Upper lobe of right lung (tissue), 1 donor: ENCODE measurements around the gene SGCA. TPM values are rescaled to one million over a fixed set of nuclear protein-coding genes. Genes with fewer than 3 reads are reported as not detected.

ENCODE experiments used
- ATAC-seq: fragments of 200-7000 bp; cut with Tn5 transposase; one replicate; pipeline ENCODE4 v1.9.1; 2020; ENCODE audit warnings: mild to moderate bottlenecking, moderate library complexity
- DNase-seq: peaks from one replicate; pipeline ENCODE4 v3.0.0-alpha.2; 2020
- H3K27ac ChIP-seq: fragments of 200-600 bp; one replicate; pipeline ENCODE4 v1.8.0; 2022
- H3K27me3 ChIP-seq: fragments of 200-600 bp; one replicate; pipeline ENCODE4 v1.8.0; 2022; ENCODE audit warnings: mild to moderate bottlenecking
- H3K36me3 ChIP-seq: fragments of 200-600 bp; one replicate; pipeline ENCODE4 v1.8.0; 2022
- H3K4me1 ChIP-seq: fragments of 200-600 bp; one replicate; pipeline ENCODE4 v1.8.0; 2022
- H3K4me3 ChIP-seq: fragments of 200-600 bp; one replicate; pipeline ENCODE4 v1.8.0; 2022; ENCODE audit warnings: mild to moderate bottlenecking
- H3K9me3 ChIP-seq: fragments of 200-600 bp; one replicate; pipeline ENCODE4 v1.8.0; 2022
- CTCF ChIP-seq: fragments of 200-600 bp; IDR thresholded peaks from one replicate; pipeline ENCODE4 v1.8.0; 2022; ENCODE audit warnings: antibody characterized with exemption
- intact Hi-C: fragments of 100-400 bp; cut with DNase I; formaldehyde crosslinking; loops from one replicate; pipeline ENCODE4 v1.11.0; 2022
- total RNA-seq: library from RNA; stranded (reverse); fragmentation: NEBNext Ultra II Directional; extraction: Animal tissue kit (Norgen Biotek cat#: 25700); gene quantifications from one replicate; pipeline ENCODE4 v1.2.1, GENCODE V29; 2021
- donor health status: DM: no; HTN: yes; CAD: no; lungs with severe emphysema.

SGCA gene
- total RNA-seq, 1 donor from 2014 or later = 27.8 TPM

DNA sequence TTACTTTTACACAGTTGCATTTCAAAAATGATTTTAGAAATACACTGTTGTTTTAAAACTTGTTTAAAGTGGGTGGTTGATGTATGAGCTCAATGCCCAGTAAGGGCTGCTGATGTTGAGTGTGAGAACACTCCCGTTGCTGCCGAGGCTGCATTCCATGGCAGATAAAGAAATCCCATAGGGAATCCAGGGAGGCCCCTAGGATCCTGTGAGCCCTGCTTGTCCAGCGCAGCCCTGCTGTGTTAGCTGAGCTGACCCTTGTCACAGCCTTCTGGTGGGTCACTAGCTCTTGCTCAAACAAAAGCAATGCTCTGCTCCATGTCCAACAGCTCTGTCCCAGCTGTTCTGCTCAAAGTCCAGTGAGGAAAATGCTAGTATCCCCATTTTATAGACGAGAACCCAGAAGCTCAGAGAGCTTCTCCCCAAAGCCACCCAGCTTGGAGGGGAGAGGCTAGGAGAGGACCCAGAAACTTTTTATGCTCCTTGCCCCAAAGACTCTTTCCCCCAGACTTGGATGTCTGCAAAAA lies 54.2 kb downstream of the SGCA start:
- Histone ChIP-seq H3K4me3 (no peak overlapping the region), H3K27ac (peak overlapping the region; percentile 60), H3K27me3 (no peaks in the 10 kb centered on the region), H3K36me3 (no peaks in the 10 kb centered on the region), H3K4me1 (peaks cover 50% of the 10 kb centered on the region), H3K9me3 (no peaks in the 10 kb centered on the region)
- DNase-seq = no peak
- no peak for TF ChIP-seq CTCF
- ATAC-seq = no peak
- intact Hi-C loops = no loop called here

DNA sequence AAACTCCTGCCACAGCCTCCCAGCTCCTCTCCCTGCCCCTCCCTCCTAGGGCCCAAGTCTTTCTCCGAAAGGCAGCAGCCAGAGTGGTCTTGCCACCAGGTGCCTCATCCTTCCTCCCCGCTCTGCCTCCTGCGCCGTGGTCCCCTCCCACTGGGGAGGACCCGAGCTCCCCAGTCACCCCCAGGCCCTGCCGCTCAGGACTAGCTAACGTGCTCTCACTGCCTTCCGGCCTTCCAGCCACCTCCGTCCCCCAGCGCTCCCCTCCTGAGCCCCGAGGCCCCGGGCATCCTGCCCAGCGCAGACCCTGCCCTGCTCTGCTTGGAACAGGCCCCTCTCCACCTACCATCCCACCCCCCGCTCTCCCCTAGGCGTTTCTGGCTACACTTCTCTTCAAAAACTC lies 55.0 kb downstream of the SGCA start:
- DNase-seq = no peak

DNA sequence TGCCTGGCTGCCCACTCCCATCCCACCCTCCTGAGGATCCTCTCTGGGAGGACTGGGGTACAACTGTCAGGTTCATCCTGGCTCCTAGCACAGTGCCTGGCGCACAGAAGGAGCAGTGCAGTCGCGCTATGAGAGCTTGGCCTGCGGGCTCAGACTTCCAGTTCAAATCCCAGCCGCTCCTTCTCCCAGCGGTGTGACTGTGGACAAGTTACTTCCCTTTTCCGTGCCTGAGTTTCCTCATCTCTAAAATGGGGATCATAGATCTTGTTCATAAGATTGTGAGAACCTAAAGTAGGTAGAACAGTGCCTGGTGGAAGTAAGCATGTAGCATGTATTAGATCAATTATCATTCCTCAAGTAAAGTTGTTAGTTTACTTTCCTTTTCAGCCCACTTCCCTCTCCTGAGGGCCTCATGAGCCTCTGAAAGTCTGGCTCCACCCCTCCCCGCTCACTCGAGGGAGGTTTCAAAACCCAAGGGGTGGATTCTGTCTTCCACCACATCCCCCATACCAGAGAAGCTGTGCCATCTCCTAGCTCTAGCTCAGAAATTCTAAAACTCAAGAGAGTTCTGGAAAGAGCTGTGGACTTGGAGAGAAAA lies 55.6 kb downstream of the SGCA start:
- no peak for TF ChIP-seq CTCF
- H3K36me3 ChIP-seq = no peaks in the 10 kb centered on the region
- H3K4me1 ChIP-seq = peaks cover 50% of the 10 kb centered on the region
- no peaks in the 10 kb centered on the region for H3K9me3 ChIP-seq
- H3K4me3 ChIP-seq = no peak overlapping the region
- H3K27ac ChIP-seq = peak overlapping the region; percentile 84
- ATAC-seq (peak; percentile 88), DNase-seq (peak; percentile 82)
- H3K27me3 ChIP-seq = no peaks in the 10 kb centered on the region
- intact Hi-C loops = no loop called here

More for the DNA sequence above, 55.0 kb downstream of the SGCA start:
- peak overlapping the region; percentile 84 for H3K27ac ChIP-seq
- TF ChIP-seq CTCF = no peak
- H3K36me3 ChIP-seq = no peaks in the 10 kb centered on the region
- H3K4me3 ChIP-seq = no peak overlapping the region
- no peaks in the 10 kb centered on the region for H3K27me3 ChIP-seq
- ATAC-seq = no peak
- H3K9me3 ChIP-seq = no peaks in the 10 kb centered on the region
- intact Hi-C loops = no loop called here
- peaks cover 50% of the 10 kb centered on the region for H3K4me1 ChIP-seq

GRCh38 chr17:50221864-50222545 lies 56.2 kb downstream of the SGCA start:
- H3K4me3 ChIP-seq = peak overlapping the region; percentile 8
- DNase-seq (peak; percentile 93), ATAC-seq (peak; percentile 92)
- H3K27ac ChIP-seq = peak overlapping the region; percentile 84
- no peak for TF ChIP-seq CTCF
- no peaks in the 10 kb centered on the region for H3K27me3 ChIP-seq
- H3K9me3 ChIP-seq = no peaks in the 10 kb centered on the region
- H3K4me1 ChIP-seq = peaks cover 50% of the 10 kb centered on the region
- no peaks in the 10 kb centered on the region for H3K36me3 ChIP-seq
- intact Hi-C loops = no loop called here

DNA sequence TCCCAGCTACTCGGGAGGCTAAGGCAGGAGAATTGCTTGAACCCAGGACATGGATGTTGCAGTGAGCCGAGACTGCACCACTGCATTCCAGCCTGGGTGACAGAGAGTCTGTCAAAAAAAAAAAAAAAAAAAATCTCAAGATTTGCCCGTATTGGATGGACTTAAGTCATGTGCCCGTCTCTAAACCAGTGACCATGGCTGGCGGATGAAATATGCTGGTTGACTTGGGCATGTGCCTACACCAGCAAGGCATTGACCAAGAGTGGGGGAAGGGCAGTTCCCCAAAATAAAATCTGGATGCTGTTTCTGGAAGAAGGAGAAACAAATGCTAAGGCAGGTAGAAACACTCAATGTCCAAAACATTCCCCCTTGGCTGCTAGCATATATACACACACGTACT lies 57.1 kb downstream of the SGCA start:
- Histone ChIP-seq H3K36me3 (no peaks in the 10 kb centered on the region), H3K27ac (peak overlapping the region; percentile 84), H3K4me1 (peaks cover 44% of the 10 kb centered on the region), H3K27me3 (no peaks in the 10 kb centered on the region), H3K9me3 (no peaks in the 10 kb centered on the region), H3K4me3 (no peak overlapping the region)
- intact Hi-C loops = no loop called here
- no peak for TF ChIP-seq CTCF
- ATAC-seq = no peak
- DNase-seq = no peak

Other genes starting within 250 kb of the SGCA start
- gene DLX4, start 196.8 kb upstream of the SGCA start, total RNA-seq = 2.1 TPM
- gene DLX3, start 170.8 kb upstream of the SGCA start, total RNA-seq = 0.69 TPM
- 212 TPM for gene ITGA3, start 109.9 kb upstream of the SGCA start, total RNA-seq
- gene PDK2, start 70.7 kb upstream of the SGCA start, total RNA-seq = 30.2 TPM
- 21.5 TPM for gene SAMD14, start 35.8 kb upstream of the SGCA start, total RNA-seq
- 103 TPM for gene PPP1R9B, start 15.3 kb upstream of the SGCA start, total RNA-seq
- 154 TPM for gene COL1A1, start 35.6 kb downstream of the SGCA start, total RNA-seq
- 11.3 TPM for gene TMEM92, start 108.5 kb downstream of the SGCA start, total RNA-seq
- 20.3 TPM for gene XYLT2, start 180.1 kb downstream of the SGCA start, total RNA-seq
- gene MRPL27, start 207.2 kb downstream of the SGCA start, total RNA-seq = 47.1 TPM
- 1.3 TPM for gene EME1, start 207.2 kb downstream of the SGCA start, total RNA-seq
- gene LRRC59, start 231.5 kb downstream of the SGCA start, total RNA-seq = 68.0 TPM